Activated CD8-positive, alpha-beta memory T cell treated with anti-CD3 and anti-CD28 coated beads for 4 hours (primary cell): ENCODE results near the gene GFY.

Experiments used
- DNase-seq, 2 donors: peaks; one replicate each; pipeline ENCODE4 v3.0.0-alpha.2; 2020; ENCODE audit warnings: low read depth in 2 of 2

GFY gene

DNA sequence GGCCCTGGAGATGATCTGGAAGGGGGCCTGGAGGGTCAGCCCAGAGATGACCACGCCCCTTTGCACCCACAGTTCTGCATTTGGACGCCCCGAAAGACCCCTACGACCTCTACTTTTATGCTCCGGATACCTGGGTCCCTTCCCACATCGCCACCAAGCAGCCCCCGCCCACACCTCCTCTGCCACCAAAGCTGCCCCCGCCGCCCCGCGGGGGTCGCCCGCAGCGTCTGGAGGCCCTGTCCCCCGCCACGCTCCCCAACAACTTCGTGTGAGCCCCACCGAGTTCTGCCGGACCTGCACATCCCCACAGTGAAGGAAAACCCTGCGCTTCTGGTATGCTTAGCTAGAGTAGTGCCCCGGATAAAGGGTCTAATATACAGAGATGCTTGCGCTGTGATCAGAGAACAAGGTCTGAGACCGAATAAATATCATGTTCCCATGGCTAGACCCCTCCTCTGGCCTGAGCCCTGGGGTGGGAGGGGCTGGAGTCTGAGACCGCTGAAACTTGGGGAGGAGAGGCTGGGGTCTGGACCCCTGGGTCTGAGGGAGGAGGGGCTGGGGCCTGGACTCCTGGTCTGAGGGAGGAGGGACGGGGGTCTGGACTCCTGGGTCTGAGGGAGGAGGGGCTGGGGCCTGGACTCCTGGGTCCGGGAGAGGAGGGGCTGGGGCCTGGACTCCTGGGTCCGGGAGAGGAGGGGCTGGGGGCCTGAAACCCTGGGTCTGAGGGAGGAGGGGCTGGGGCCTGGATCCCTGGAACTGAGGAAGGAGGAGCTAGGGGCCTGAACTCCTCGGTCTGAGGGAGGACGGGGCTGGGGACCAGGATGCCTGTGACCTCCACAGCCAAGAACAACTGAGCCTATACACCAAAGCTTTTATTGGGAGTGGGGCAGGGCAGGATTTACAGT is 3.6 kb downstream of the GFY start:
- no peak for DNase-seq

- no peak for DNase-seq
Measured at GRCh38 chr19:49430172-49430677, 5.0 kb downstream of the GFY start.

GRCh38 chr19:49430678-49431329 is 5.6 kb downstream of the GFY start:
- DNase-seq: no peak

- DNase-seq: no peak
Measured at GRCh38 chr19:49431330-49431749, 6.2 kb downstream of the GFY start.

GRCh38 chr19:49432141-49433073 is 7.2 kb downstream of the GFY start:
- DNase-seq: no peak

- no peak for DNase-seq
Measured at GRCh38 chr19:49433240-49433901, 8.2 kb downstream of the GFY start.

DNA sequence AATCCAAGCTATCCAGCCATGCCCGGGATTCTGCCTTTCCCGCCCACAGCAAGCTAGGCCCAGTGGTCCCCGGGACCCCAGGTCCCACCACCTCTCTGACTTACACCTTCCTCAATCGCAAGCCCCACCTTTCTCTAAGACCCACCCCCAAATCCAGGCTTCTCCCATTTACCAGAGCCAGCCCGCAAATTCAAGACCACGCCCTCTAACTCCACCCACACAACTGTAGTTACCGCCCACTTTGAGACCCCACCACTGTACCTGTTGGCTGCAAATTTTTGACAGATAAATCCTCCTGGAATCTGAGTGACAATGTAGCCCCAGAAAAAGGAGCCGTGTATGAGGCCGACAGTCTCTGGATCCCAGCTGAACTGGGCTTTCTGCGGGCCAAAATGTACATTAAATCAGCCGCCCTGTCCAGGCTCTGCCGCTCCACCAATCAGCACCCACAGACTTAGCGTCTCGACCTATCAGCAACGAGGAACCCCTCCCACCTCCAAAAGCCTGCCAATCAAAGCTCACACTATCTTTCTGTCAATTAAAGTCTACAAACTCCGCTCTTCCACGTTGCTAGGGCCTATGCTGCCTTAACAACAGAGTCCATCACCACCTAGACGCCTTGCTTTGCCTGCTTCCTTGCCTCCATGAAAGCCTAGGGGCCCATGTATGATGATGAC is 9.9 kb downstream of the GFY start:
- DNase-seq: no peak

DNA sequence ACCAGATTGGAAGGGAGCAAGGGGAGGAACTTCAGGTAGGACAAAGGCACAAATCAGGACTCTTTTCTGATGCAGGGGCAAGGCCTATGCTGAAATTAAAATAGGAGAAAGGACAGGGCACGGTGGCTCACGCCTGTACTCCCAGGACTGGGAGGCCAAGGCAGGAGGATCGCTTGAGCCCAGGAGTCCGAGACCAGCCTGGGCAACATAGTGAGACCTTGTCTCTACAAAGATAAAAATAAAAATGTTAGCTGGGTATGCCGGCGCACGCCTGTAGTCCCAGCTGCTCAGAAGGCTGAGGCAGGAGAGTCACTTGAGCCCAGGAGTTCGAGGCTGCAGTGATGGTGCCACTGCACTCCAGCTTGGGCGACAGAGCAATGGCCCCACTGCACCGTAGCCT is 10.5 kb downstream of the GFY start:
- no peak for DNase-seq

DNA sequence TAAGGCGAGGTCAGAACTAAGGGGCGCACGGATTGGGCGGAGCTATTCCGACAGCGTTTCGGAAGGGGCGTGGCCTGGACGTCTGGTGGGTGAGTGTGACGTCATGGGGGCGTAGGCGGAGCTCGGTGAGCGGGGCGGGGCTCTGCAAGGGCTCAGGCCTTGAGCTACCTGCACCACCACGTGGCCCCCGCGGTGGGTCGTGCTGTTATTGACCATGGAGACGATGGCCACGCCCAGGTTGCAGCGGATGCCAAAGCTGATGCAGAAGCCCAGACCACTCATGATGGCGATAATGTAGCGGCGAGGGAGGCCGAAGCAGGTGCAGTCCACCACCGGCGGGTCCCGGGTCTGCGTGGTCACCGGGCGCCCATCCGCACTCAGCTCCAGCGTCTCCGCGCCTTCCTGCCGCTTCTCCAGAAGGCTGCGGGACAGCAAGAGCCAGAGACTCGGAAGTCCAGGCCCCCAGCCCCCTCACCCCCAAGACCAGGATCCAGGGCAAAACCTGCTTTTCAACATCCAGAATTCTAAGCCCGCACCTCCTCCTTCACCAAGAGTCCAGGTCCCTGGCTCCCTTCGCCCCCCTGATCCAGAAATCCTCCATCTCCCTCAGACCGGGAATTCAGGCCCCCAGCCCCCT is 11.3 kb downstream of the GFY start:
- DNase-seq: no peak

DNA sequence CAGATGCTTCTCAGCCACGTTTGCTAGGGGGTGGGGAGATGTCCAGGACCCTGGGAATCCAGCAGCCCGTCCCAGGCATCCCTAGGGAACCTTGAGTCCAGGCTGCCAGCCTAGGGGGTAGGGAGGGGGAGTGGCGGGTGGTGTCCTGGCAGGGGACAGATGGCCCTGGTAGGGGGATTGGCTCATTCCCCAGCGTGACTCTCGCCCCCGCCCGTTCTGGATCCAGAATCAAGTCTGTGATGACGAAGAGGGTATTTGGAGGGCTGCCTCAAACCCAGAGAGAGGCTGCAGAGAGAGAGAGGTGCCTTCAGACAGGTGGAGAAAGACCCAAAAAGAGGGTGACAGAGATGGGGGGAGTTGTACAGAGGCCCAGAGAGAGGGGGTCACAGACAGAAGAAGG is 12.0 kb downstream of the GFY start:
- DNase-seq: no peak

GRCh38 chr19:49438261-49438660 is 13.1 kb downstream of the GFY start:
- DNase-seq: no peak

DNA sequence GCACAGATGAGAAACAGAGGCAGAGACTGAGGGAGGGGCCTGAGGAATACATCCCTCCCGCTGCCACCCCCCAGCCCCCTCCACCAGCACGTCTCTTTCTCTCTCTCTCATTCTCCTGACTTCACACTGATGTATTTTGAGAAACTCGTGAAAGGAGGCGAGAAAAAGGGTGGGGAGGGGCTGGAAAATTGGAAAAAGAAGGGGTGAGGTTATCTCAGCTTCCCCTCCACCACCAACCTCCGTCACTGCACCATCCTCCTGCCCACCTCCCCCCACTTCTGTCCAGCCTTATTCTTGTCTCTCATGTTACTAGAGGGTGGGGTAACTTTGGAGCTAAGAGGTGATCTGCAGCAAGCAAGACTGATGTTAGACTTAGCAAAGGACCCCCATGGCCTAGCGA is 14.6 kb downstream of the GFY start:
- no peak for DNase-seq

GRCh38 chr19:49440439-49441209 is 15.4 kb downstream of the GFY start:
- DNase-seq: no peak

DNA sequence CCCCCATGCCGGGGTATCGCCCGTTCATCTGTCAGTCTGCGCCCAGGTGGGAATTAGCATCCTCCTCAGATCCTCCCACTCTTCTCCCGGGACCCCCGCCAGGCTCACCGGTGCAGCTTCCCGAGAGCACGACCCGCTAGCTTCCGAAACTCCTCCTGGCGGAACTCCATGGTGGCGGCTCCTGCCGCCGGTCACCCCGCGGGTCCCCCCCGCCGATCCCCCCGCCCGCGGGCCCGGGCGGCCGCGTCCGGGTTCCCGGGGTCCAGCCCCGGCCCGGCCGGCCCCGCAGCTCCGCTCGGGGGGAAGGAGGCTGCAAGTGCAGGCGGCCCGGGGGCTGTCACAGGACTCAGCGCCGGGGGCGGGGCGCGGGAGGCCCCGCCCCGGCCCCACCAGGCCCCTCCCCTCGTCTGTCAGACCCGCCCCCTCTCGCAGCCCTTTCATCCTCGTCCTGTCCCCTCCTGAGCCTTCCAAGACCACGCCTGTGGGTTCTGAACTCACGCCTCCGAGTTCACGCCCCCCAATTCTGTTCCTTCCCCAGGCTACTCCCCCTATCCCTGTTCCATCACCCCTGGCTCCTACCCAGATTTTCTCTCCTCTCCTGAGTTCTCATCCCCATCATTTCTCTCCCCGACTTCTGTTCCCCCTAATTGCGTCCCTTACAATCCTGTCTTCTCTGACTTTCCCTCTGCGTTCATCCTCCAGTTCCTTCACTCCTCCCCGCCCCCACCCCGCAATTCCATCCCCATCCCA is 16.2 kb downstream of the GFY start, which contains the start of gene SLC17A7:
TSS of gene SLC17A7 (minus strand) at position 318 of the 750 bp plus-strand sequence. CDS start at position 170, 148 bp downstream.
- DNase-seq: no peak

- no peak for DNase-seq
Measured at GRCh38 chr19:49441960-49442350, 16.8 kb downstream of the GFY start.

DNA sequence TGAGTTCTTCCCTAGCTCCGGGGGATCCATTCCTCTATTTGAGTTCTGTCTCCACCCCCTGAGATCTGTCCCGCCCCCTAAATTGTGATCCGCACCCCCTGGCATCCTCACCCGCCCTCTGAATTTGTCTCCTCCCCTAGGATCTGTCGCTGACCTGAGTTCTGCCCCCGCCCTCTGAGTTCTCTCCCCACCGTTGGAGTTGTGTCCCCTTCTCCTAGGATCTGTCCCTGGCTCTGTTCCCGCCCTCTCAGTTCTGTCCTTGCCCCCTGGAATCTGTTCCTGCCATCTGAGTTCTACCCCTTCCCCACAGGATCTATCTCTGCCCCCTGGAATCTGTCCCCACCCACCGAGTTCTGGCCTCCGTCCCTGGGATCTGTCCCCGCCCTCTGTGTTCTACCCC is 17.2 kb downstream of the GFY start:
- no peak for DNase-seq

DNA sequence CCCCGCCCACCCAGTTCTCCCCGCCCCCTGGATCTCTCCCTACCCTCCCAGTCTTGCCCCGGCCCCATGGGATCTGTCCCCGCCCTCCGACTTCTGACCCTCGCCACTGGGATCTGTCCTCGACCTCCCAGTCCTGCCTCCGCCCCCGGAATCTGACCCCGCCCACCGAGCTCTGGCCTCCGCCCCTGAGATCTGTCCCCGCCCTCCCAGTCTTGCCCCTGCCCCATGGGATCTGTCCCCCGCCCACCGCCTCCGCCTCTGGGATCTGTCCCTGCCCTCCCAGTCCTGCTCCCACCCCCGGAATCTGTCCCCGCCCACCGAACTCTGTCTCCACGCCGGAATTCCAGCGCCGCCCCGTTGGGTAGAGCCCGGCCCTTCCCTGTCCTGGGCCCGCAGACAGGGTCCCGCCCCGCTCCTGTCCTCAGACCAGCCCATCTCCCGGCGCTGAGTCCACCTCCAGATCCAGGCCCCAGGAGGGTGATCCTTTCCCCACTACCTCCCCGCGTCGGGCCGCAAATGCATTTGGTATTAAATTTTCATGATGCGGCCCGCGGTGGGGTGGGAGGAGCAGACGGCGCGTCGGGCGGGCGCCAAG is 17.7 kb downstream of the GFY start:
- no peak for DNase-seq

GRCh38 chr19:49443366-49444099 is 18.3 kb downstream of the GFY start:
- DNase-seq: peak; percentile 85
